Breast epithelium (tissue), 4 donors: ENCODE measurements around the gene CACNA2D3. TPM values are rescaled to one million over a fixed set of nuclear protein-coding genes. Genes with fewer than 3 reads are reported as not detected.
A peak's percentile ranks its signal among the peaks of the same experiment; 100 is the strongest.

Experiments
- DNase-seq, 2 donors: peaks; one replicate each; pipeline ENCODE4 v3.0.0-alpha.2; 2019; ENCODE audit warnings: low spot score in 2 of 2
- H3K27ac ChIP-seq, 2 donors: fragments of 200-600 bp; sonication (generic) in 1 of 2; one replicate each; pipeline ENCODE4 v1.5.1; 2016 to 2019; ENCODE audit warnings: mild to moderate bottlenecking in 1 of 2
- H3K27me3 ChIP-seq, 2 donors: fragments of 200-600 bp; sonication (generic) in 1 of 2; one replicate each; pipeline versions ENCODE4 v1.5.1 to v1.6.0; 2017 to 2019; ENCODE audit warnings: control low read depth in 1 of 2, mild to moderate bottlenecking in 1 of 2
- H3K36me3 ChIP-seq: fragments of 200-600 bp; one replicate; pipeline ENCODE4 v1.5.1; 2019
- H3K4me1 ChIP-seq, 2 donors: fragments of 200-600 bp; sonication (generic); one replicate each; pipeline ENCODE4 v1.5.1; 2016 to 2019; ENCODE audit warnings: control low read depth in 1 of 2
- H3K4me3 ChIP-seq, 3 donors: fragments of 200-600 bp; sonication (generic); 1 replicate in 2 of 3; 2 replicates in 1 of 3; pipeline ENCODE4 v1.5.1; 2016 to 2019; ENCODE audit warnings: mild to moderate bottlenecking in 3 of 3, moderate library complexity in 2 of 3
- H3K9me3 ChIP-seq, 2 donors: fragments of 200-600 bp; sonication (generic) in 1 of 2; one replicate each; pipeline ENCODE4 v1.5.1; 2016 to 2019; ENCODE audit warnings: control low read depth in 1 of 2
- POLR2A ChIP-seq: fragments of 450-650 bp; IDR thresholded peaks from one replicate; pipeline ENCODE4 v1.6.1; 2016; ENCODE audit warnings: antibody characterized with exemption, mild to moderate bottlenecking, moderate library complexity
- POLR2AphosphoS5 ChIP-seq, 3 donors: sonication (generic); formaldehyde crosslinking; IDR thresholded peaks; one replicate each; pipeline ENCODE4 v1.6.1; 2017; ENCODE audit warnings: antibody characterized with exemption in 3 of 3
- intact Hi-C: fragments of 100-400 bp; cut with DNase I; formaldehyde crosslinking; loops from one replicate; pipeline ENCODE4 v1.15.1; 2023; ENCODE audit warnings: low total_unique reads
- total RNA-seq, 3 donors: library from RNA; depleted of rRNA; stranded (reverse); fragments of >200 nt; gene quantifications; one replicate each; pipeline ENCODE4 v1.1.0, GENCODE V29; 2016
- TF ChIP-seq, protein P1 (sequence below), 3 donors: fragments of 450-650 bp; IDR thresholded peaks; one replicate each; pipeline ENCODE4 v1.5.1; 2016 to 2017; ENCODE audit warnings: antibody characterized with exemption in 3 of 3, mild to moderate bottlenecking in 3 of 3, moderate library complexity in 3 of 3

Gene CACNA2D3
- total RNA-seq, 3 donors from 2014 or later: 0.59 to 3.4 (median 2.3) TPM

DNA sequence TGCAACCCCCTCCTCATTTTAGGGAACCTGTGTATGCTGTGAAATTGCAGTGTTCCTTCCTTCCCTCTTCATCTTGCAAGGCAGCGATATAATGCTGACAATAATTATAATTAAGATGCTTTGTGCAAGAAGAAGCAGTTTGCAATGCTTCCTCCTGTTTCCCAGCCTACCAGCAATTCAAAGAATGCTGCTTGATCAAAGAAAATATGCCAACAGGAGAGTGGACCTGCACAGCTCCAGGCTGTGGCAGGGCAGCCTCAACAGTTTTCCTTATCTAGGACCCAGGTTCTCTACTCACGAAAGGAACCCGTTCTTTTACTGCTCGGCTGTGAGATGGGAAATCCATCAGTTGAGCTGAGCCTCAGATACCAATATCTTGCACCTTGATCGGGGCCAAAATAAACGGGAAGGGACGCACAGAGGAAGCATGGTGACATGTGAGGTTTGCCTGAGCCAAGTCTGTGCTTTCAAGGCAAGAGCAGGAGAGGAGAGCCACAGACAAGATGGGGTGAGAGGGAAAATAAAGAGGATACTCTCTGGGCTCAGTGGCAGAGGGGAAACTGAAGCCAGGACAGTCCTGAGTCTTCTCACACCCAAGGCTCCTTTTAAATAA is 828.1 kb downstream of the CACNA2D3 start:
- DNase-seq: no peak
- TF ChIP-seq POLR2A (no peak), POLR2AphosphoS5 (IDR thresholded peaks at IDR 0.05) (no peak)
- TF ChIP-seq, protein P1, sequence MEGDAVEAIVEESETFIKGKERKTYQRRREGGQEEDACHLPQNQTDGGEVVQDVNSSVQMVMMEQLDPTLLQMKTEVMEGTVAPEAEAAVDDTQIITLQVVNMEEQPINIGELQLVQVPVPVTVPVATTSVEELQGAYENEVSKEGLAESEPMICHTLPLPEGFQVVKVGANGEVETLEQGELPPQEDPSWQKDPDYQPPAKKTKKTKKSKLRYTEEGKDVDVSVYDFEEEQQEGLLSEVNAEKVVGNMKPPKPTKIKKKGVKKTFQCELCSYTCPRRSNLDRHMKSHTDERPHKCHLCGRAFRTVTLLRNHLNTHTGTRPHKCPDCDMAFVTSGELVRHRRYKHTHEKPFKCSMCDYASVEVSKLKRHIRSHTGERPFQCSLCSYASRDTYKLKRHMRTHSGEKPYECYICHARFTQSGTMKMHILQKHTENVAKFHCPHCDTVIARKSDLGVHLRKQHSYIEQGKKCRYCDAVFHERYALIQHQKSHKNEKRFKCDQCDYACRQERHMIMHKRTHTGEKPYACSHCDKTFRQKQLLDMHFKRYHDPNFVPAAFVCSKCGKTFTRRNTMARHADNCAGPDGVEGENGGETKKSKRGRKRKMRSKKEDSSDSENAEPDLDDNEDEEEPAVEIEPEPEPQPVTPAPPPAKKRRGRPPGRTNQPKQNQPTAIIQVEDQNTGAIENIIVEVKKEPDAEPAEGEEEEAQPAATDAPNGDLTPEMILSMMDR (IDR thresholded peaks at IDR 0.05): no peak
- no peaks in the 10 kb centered on the region for H3K36me3 ChIP-seq
- H3K4me1 ChIP-seq: no peaks in the 10 kb centered on the region
- H3K9me3 ChIP-seq: no peaks in the 10 kb centered on the region
- H3K27me3 ChIP-seq: peaks cover 0 to 3% of the 10 kb centered on the region in 2 donors
- intact Hi-C loops: loop anchor here (10.0 kb wide), 1 partner anchor 944 kb away; no protein-coding TSS in a partner anchor
- no peak overlapping the region for H3K4me3 ChIP-seq
- H3K27ac ChIP-seq: no peak overlapping the region

DNA sequence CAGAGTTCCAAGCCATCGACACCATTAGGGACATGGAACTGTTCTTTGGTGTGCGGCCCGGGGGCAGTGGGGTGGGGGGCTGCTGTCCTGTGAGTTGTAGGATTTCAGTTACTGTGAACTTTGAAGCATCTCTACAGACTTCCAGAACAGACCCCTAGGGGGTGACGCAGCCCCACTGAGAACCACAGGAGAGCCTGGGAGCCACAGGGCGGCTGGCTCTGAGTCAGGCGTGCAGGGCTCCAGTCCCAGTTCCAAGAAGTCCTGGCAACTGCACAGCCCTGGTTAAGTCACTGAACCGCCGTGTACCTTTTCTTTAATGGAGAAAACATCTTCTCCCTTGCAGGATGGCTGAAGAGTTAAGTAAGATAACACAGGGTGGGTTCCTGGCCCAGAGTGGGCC is 829.1 kb downstream of the CACNA2D3 start:
- intact Hi-C loops: loop anchor here (10.0 kb wide), 1 partner anchor 943 kb away; no protein-coding TSS in a partner anchor
- no peak overlapping the region for H3K4me3 ChIP-seq
- DNase-seq: peak; percentile 47 to 54

DNA sequence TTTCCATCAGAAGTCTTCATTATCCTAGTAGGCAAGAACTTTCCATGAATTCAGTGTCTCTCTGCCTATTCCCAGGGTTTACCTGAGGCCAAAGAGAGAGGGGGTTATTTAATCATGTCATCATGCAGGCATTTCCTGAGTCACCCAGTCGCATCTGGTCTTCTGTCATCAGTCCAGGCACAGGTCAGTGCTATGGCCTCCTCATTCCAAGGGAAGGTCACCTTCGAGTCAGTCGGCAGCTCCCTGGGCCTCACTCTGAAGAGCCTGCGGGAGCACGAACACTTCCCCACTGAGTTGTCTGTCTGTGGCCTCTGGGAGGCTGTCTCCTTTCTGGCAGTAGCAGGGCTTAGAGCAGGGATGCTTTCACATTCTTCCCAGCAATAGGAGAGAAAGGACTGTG is 831.7 kb downstream of the CACNA2D3 start:
- no peaks in the 10 kb centered on the region for H3K27me3 ChIP-seq
- TF ChIP-seq POLR2A (no peak), POLR2AphosphoS5 (IDR thresholded peaks at IDR 0.05) (no peak)
- no peak for DNase-seq
- no peaks in the 10 kb centered on the region for H3K4me1 ChIP-seq
- H3K36me3 ChIP-seq: no peaks in the 10 kb centered on the region
- H3K4me3 ChIP-seq: no peak overlapping the region
- no peaks in the 10 kb centered on the region for H3K9me3 ChIP-seq
- intact Hi-C loops: loop anchor here (10.0 kb wide), 1 partner anchor 941 kb away; no protein-coding TSS in a partner anchor
- no peak overlapping the region for H3K27ac ChIP-seq

More for the DNA sequence above, 829.1 kb downstream of the CACNA2D3 start:
- Histone ChIP-seq H3K27ac (no peak overlapping the region), H3K4me1 (no peaks in the 10 kb centered on the region), H3K9me3 (no peaks in the 10 kb centered on the region), H3K27me3 (no peaks in the 10 kb centered on the region), H3K36me3 (no peaks in the 10 kb centered on the region)
- TF ChIP-seq POLR2A: no peak
- TF ChIP-seq, protein P1 (IDR thresholded peaks at IDR 0.05): peak in 2 of 3 donors; percentile 27 to 41

DNA sequence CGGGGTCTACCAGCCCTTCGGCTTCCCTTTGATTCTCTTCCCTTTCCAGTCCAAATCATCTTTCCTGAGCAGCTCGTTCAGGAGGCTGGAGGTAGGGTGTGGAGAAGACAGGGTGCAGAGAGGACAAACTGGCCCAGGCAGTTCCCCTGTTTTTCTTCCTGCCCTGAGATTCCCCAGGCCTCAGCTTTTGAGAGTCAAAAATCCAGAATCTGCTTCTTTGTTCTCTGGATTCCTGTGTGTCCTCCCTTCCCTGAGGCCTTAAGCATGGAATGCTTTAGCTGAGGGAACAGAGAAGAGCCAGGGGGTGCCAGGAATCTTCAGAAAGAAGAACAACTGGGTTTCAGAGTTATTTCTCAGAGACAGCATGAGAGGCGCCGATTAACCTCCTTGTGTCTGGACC is 832.2 kb downstream of the CACNA2D3 start:
- Histone ChIP-seq H3K36me3 (no peaks in the 10 kb centered on the region), H3K9me3 (no peaks in the 10 kb centered on the region), H3K4me1 (no peaks in the 10 kb centered on the region), H3K4me3 (no peak overlapping the region), H3K27ac (no peak overlapping the region), H3K27me3 (no peaks in the 10 kb centered on the region)
- TF ChIP-seq POLR2A (no peak), POLR2AphosphoS5 (IDR thresholded peaks at IDR 0.05) (no peak)
- TF ChIP-seq, protein P1 (IDR thresholded peaks at IDR 0.05): no peak
- intact Hi-C loops: loop anchor here (10.0 kb wide), 1 partner anchor 940 kb away; no protein-coding TSS in a partner anchor
- DNase-seq: no peak

DNA sequence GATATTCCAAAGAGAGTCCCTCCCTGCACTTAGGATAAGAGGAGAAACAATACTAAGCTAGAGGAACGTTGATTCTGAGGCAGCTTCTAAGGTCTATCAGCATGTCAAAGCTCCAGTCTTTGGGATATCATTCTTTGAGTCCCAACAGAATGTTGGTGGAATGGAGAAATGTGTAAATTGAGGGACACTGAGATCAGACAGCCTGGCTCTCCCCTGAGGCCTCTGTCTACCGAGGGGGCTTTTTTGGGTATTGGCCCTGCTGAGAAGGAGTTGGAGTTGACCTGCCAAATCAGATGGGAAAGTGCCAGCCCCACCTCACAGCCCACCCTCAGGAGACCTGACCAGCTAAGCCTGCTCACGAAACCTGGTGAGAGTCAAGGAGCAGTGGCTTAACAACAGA is 833.1 kb downstream of the CACNA2D3 start:
- Histone ChIP-seq H3K4me3 (no peak overlapping the region), H3K27ac (no peak overlapping the region), H3K27me3 (no peaks in the 10 kb centered on the region), H3K36me3 (no peaks in the 10 kb centered on the region), H3K4me1 (no peaks in the 10 kb centered on the region), H3K9me3 (no peaks in the 10 kb centered on the region)
- intact Hi-C loops: loop anchor here (10.0 kb wide), 1 partner anchor 939 kb away; no protein-coding TSS in a partner anchor
- no peak for DNase-seq
- TF ChIP-seq, protein P1 (IDR thresholded peaks at IDR 0.05): no peak
- TF ChIP-seq POLR2A (no peak), POLR2AphosphoS5 (IDR thresholded peaks at IDR 0.05) (no peak)
